Parathyroid adenoma (tissue), 2 donors: ENCODE data around the gene PARD3B.

Source experiments
- H2AFZ ChIP-seq: fragments of 300-600 bp; sonication (generic); one replicate; pipeline ENCODE4 v1.7.0; 2017; ENCODE audit warnings: antibody characterized with exemption, mild to moderate bottlenecking
- H3K27ac ChIP-seq: fragments of 300-600 bp; sonication (generic); one replicate; pipeline ENCODE4 v1.7.0; 2017
- H3K27me3 ChIP-seq: fragments of 300-600 bp; sonication (generic); one replicate; pipeline ENCODE4 v1.7.0; 2017; ENCODE audit warnings: low read length; ENCODE audit not compliant: control insufficient read depth, insufficient read depth
- H3K36me3 ChIP-seq: fragments of 300-600 bp; sonication (generic); one replicate; pipeline ENCODE4 v1.7.0; 2017; ENCODE audit warnings: low read length; ENCODE audit not compliant: control insufficient read depth, insufficient read depth
- H3K4me1 ChIP-seq: fragments of 300-600 bp; sonication (generic); one replicate; pipeline ENCODE4 v1.7.0; 2017; ENCODE audit warnings: control low read depth
- H3K4me2 ChIP-seq: fragments of 300-600 bp; sonication (generic); one replicate; pipeline ENCODE4 v1.7.0; 2017; ENCODE audit warnings: low read length
- H3K4me3 ChIP-seq: fragments of 300-600 bp; sonication (generic); one replicate; pipeline ENCODE4 v1.7.0; 2017; ENCODE audit warnings: low read depth, low read length
- H3K79me2 ChIP-seq: fragments of 300-600 bp; sonication (generic); one replicate; pipeline ENCODE4 v1.7.0; 2017; ENCODE audit warnings: control low read depth
- H3K9ac ChIP-seq: fragments of 300-600 bp; sonication (generic); one replicate; pipeline ENCODE4 v1.7.0; 2017; ENCODE audit warnings: mild to moderate bottlenecking
- H3K9me3 ChIP-seq: fragments of 300-600 bp; sonication (generic); one replicate; pipeline ENCODE4 v1.7.0; 2017; ENCODE audit warnings: low read length; ENCODE audit not compliant: control insufficient read depth
- TF ChIP-seq, protein P1 (sequence below): fragments of 300-600 bp; sonication (generic); IDR thresholded peaks from one replicate; pipeline ENCODE4 v1.7.0; 2017; ENCODE audit warnings: antibody characterized with exemption, mild to moderate bottlenecking
- donor health status: primary hyperparathyroidism.

PARD3B gene

DNA sequence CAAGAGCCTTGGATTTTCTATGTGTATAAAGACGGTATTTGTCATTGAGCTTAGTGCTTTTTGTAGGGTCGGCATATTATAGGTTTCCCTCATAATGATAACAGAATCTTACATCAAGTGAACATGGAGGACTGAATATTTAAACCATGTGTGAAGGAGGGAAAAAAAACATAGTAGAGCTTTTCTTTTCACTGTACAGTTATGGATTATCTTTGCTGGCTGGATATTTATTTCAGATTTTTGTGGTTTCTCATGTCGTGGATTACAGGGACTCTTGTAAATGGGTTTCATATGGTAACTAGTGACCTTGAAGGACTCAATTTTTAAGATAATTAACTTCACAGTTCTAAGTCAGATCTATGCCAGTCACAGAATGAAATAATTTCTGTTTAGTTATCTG is 806.8 kb downstream of the PARD3B start:
- no peaks in the 10 kb centered on the region for H3K27me3 ChIP-seq
- H3K9ac ChIP-seq, result no peak overlapping the region
- H3K4me2 ChIP-seq, result no peak overlapping the region
- H3K9me3 ChIP-seq, result no peaks in the 10 kb centered on the region
- no peaks in the 10 kb centered on the region for H3K79me2 ChIP-seq
- peaks cover 8% of the 10 kb centered on the region for H3K4me1 ChIP-seq
- no peak overlapping the region for H3K4me3 ChIP-seq
- no peak overlapping the region for H2AFZ ChIP-seq
- TF ChIP-seq, protein P1, sequence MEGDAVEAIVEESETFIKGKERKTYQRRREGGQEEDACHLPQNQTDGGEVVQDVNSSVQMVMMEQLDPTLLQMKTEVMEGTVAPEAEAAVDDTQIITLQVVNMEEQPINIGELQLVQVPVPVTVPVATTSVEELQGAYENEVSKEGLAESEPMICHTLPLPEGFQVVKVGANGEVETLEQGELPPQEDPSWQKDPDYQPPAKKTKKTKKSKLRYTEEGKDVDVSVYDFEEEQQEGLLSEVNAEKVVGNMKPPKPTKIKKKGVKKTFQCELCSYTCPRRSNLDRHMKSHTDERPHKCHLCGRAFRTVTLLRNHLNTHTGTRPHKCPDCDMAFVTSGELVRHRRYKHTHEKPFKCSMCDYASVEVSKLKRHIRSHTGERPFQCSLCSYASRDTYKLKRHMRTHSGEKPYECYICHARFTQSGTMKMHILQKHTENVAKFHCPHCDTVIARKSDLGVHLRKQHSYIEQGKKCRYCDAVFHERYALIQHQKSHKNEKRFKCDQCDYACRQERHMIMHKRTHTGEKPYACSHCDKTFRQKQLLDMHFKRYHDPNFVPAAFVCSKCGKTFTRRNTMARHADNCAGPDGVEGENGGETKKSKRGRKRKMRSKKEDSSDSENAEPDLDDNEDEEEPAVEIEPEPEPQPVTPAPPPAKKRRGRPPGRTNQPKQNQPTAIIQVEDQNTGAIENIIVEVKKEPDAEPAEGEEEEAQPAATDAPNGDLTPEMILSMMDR, result no peak
- H3K36me3 ChIP-seq, result no peaks in the 10 kb centered on the region
- no peak overlapping the region for H3K27ac ChIP-seq

DNA sequence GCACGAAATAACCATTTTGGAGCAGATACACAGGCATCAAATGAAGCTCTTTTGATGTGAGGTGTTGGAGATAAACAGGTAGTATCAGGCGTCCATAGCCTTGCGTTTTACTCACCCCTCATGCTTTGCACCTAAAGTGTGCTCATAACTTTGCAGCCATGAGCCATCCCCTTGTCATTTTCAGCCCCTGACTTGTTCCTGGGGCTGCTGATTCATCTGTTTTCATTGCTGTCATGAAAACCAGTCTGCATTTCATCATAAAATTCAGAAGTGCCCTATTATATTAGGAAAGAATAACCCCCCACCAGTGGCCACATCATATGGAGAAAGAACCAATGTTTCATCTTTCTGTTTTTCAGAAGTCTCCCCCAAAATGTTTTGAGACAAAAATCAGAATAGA is 807.3 kb downstream of the PARD3B start:
- Histone ChIP-seq H2AFZ (no peak overlapping the region), H3K4me2 (no peak overlapping the region), H3K4me1 (peaks cover 8% of the 10 kb centered on the region), H3K9ac (no peak overlapping the region), H3K36me3 (no peaks in the 10 kb centered on the region), H3K4me3 (no peak overlapping the region), H3K9me3 (no peaks in the 10 kb centered on the region), H3K27me3 (no peaks in the 10 kb centered on the region), H3K27ac (no peak overlapping the region), H3K79me2 (no peaks in the 10 kb centered on the region)
- TF ChIP-seq, protein P1, result no peak

GRCh38 chr2:205357732-205358131 is 812.5 kb downstream of the PARD3B start:
- H3K9ac ChIP-seq, result no peak overlapping the region
- H3K36me3 ChIP-seq, result no peaks in the 10 kb centered on the region
- no peaks in the 10 kb centered on the region for H3K27me3 ChIP-seq
- H3K9me3 ChIP-seq, result no peaks in the 10 kb centered on the region
- H3K4me2 ChIP-seq, result no peak overlapping the region
- no peak overlapping the region for H2AFZ ChIP-seq
- no peaks in the 10 kb centered on the region for H3K79me2 ChIP-seq
- no peak overlapping the region for H3K4me3 ChIP-seq
- H3K4me1 ChIP-seq, result peaks cover 8% of the 10 kb centered on the region
- TF ChIP-seq, protein P1, result no peak
- H3K27ac ChIP-seq, result no peak overlapping the region

DNA sequence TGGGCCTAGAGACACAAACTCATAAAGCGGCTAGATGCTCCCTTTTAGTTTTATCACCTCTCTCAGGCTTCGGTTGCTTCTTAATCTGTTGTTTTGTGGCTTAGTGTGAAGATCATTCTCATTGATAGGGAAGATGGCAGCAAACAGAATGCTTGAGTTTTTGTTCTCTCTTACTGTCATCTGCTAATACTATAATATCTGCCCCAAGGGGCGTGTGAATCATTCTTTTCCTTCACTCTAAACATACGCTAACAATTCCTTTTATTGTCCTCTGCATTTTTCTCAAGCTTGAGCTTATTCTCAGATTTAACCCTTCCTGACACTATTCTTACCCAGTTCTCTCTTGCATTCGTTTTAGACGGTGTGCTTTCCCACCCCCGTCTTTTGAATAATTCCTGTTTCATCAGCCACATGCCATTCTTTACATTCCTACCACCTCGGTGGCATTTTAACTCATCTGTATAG is 813.1 kb downstream of the PARD3B start:
- H2AFZ ChIP-seq, result no peak overlapping the region
- peaks cover 8% of the 10 kb centered on the region for H3K4me1 ChIP-seq
- no peak overlapping the region for H3K4me3 ChIP-seq
- no peaks in the 10 kb centered on the region for H3K79me2 ChIP-seq
- H3K9ac ChIP-seq, result no peak overlapping the region
- no peak overlapping the region for H3K27ac ChIP-seq
- TF ChIP-seq, protein P1, result no peak
- no peak overlapping the region for H3K4me2 ChIP-seq
- no peaks in the 10 kb centered on the region for H3K9me3 ChIP-seq
- no peaks in the 10 kb centered on the region for H3K36me3 ChIP-seq
- no peaks in the 10 kb centered on the region for H3K27me3 ChIP-seq

- no peaks in the 10 kb centered on the region for H3K36me3 ChIP-seq
- no peaks in the 10 kb centered on the region for H3K4me1 ChIP-seq
- H3K9ac ChIP-seq, result no peak overlapping the region
- no peaks in the 10 kb centered on the region for H3K27me3 ChIP-seq
- H3K9me3 ChIP-seq, result no peaks in the 10 kb centered on the region
- no peaks in the 10 kb centered on the region for H3K79me2 ChIP-seq
- no peak overlapping the region for H2AFZ ChIP-seq
- TF ChIP-seq, protein P1, result no peak
- no peak overlapping the region for H3K4me2 ChIP-seq
- no peak overlapping the region for H3K27ac ChIP-seq
- no peak overlapping the region for H3K4me3 ChIP-seq
Observed at GRCh38 chr2:205361272-205361671, 816.0 kb downstream of the PARD3B start.
